HEK293T (cell line): Measurements from ENCODE around the gene KRT8.

Experiments used
- CTCF ChIA-PET: fragments of 350-600 bp; formaldehyde crosslinking; extraction: SDS; loops from one replicate; lab custom pipeline; 2021; ENCODE audit warnings: antibody characterized with exemption, inconsistent platforms; lab: Yijun Ruan, JAX
- POLR2A ChIA-PET: fragments of 350-600 bp; formaldehyde crosslinking; extraction: SDS; loops from one replicate; lab custom pipeline; 2020; ENCODE audit warnings: antibody characterized with exemption, inconsistent platforms; lab: Yijun Ruan, JAX
- DNase-seq: peaks from one replicate; pipeline ENCODE4 v3.0.0; 2012; ENCODE audit warnings: mixed read lengths; ENCODE audit errors: extremely low spot score
- ARNT ChIP-seq: fragments of 450-650 bp; IDR thresholded peaks from 2 replicates; pipeline ENCODE4 v1.6.1; 2017; ENCODE audit warnings: mild to moderate bottlenecking
- BHLHE40 ChIP-seq: fragments of 450-650 bp; IDR thresholded peaks from 2 replicates; pipeline ENCODE4 v1.6.1; 2016; ENCODE audit warnings: mild to moderate bottlenecking, moderate library complexity, borderline replicate concordance
- CTBP1 ChIP-seq: fragments of 450-650 bp; IDR thresholded peaks from 2 replicates; pipeline ENCODE4 v1.6.1; 2016; ENCODE audit warnings: borderline replicate concordance
- ELF4 ChIP-seq: fragments of 450-650 bp; IDR thresholded peaks from 2 replicates; pipeline ENCODE4 v1.6.1; 2017; ENCODE audit warnings: antibody characterized with exemption
- FOXA1 ChIP-seq: fragments of 450-650 bp; IDR thresholded peaks from 2 replicates; pipeline ENCODE4 v1.6.1; 2016; ENCODE audit warnings: mild to moderate bottlenecking
- FOXK2 ChIP-seq: fragments of 450-650 bp; IDR thresholded peaks from 2 replicates; pipeline ENCODE4 v1.6.1; 2016; ENCODE audit warnings: mild to moderate bottlenecking
- FOXM1 ChIP-seq: fragments of 450-650 bp; IDR thresholded peaks from 2 replicates; pipeline ENCODE4 v1.6.1; 2017; ENCODE audit warnings: mild to moderate bottlenecking, borderline replicate concordance
- HDGF ChIP-seq: fragments of 450-650 bp; IDR thresholded peaks from 2 replicates; pipeline ENCODE4 v1.6.1; 2017; ENCODE audit warnings: antibody characterized with exemption, borderline replicate concordance
- L3MBTL2 ChIP-seq: fragments of 450-650 bp; conservative IDR thresholded peaks from 2 replicates; pipeline ENCODE4 v1.6.1; 2016; ENCODE audit warnings: mild to moderate bottlenecking
- LEF1 ChIP-seq: fragments of 450-650 bp; IDR thresholded peaks from 2 replicates; pipeline ENCODE4 v1.6.1; 2017; ENCODE audit warnings: mild to moderate bottlenecking, borderline replicate concordance
- NFRKB ChIP-seq: fragments of 450-650 bp; IDR thresholded peaks from 2 replicates; pipeline ENCODE4 v1.6.1; 2016; ENCODE audit warnings: mild to moderate bottlenecking, moderate library complexity
- PKNOX1 ChIP-seq: fragments of 450-650 bp; IDR thresholded peaks from 2 replicates; pipeline ENCODE4 v1.6.1; 2016
- SP1 ChIP-seq: fragments of 450-650 bp; IDR thresholded peaks from 2 replicates; pipeline ENCODE4 v1.6.1; 2017
- SUZ12 ChIP-seq: fragments of 450-650 bp; IDR thresholded peaks from 2 replicates; pipeline ENCODE4 v1.6.1; 2016; ENCODE audit warnings: mild to moderate bottlenecking
- TARDBP ChIP-seq: fragments of 450-650 bp; IDR thresholded peaks from 2 replicates; pipeline ENCODE4 v1.6.1; 2016
- ZNF384 ChIP-seq: fragments of 450-650 bp; IDR thresholded peaks from 2 replicates; pipeline ENCODE4 v1.6.1; 2016

KRT8 gene

GRCh38 chr12:52900166-52900895 lies 4.5 kb downstream of the KRT8 start:
- DNase-seq, result no peak
- POLR2A ChIA-PET, result no interaction called here
- TF ChIP-seq HDGF (no peak), FOXK2 (no peak), LEF1 (no peak), FOXA1 (no peak), NFRKB (no peak), ELF4 (no peak), TARDBP (no peak), FOXM1 (no peak), BHLHE40 (no peak), PKNOX1 (no peak), ARNT (no peak), ZNF384 (no peak), L3MBTL2 (no peak), SUZ12 (no peak), CTBP1 (no peak), SP1 (no peak)
- CTCF ChIA-PET, result interaction anchor here (0.7 kb wide), 1 partner anchor 15 kb away, joined by 4 read pairs; no protein-coding TSS in a partner anchor

DNA sequence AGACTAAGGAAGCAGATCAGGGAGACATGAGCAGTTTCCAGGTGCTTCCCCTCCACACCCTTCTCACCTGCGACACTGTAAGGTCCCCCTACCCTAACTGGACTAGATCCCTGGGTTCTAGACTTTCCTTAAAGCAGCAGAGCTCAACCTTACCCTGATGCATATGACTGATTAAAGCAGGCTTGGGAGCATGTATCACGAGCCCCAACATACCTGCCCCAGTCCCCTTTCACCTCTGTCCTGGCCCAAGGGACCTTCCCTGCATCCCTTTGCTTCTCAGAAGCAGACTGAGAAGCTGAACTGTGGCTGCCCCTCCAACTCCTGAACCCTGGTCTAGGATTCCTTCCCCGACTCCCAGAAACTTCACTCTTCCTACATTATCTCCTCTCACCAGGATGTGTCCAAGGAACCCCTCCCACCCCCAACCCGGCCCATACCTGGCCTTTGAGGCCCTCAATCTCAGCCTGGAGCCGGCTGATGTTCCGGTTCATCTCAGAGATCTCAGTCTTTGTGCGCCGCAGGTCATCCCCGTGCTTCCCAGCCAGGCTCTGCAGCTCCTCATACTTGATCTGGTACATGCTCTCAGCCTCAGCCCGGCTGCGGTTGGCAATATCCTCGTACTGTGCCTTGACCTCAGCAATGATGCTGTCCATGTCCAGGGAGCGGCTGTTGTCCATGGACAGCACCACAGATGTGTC lies 5.4 kb downstream of the KRT8 start:
- ChIA-PET CTCF (interaction anchor here (0.7 kb wide), 2 partner anchors 57 to 78 kb away, joined by 3 read pairs; no protein-coding TSS in a partner anchor), POLR2A (interaction anchor here (0.6 kb wide), 1 partner anchor 106 kb away, joined by 3 read pairs; the partner anchor contains the start of gene EIF4B)
- TF ChIP-seq TARDBP (no peak), SUZ12 (no peak), BHLHE40 (no peak), LEF1 (no peak), FOXK2 (no peak), HDGF (no peak), PKNOX1 (no peak), FOXM1 (no peak), SP1 (no peak), CTBP1 (no peak), ELF4 (no peak), ZNF384 (no peak), L3MBTL2 (no peak), NFRKB (no peak), FOXA1 (no peak), ARNT (no peak)
- DNase-seq, result no peak

DNA sequence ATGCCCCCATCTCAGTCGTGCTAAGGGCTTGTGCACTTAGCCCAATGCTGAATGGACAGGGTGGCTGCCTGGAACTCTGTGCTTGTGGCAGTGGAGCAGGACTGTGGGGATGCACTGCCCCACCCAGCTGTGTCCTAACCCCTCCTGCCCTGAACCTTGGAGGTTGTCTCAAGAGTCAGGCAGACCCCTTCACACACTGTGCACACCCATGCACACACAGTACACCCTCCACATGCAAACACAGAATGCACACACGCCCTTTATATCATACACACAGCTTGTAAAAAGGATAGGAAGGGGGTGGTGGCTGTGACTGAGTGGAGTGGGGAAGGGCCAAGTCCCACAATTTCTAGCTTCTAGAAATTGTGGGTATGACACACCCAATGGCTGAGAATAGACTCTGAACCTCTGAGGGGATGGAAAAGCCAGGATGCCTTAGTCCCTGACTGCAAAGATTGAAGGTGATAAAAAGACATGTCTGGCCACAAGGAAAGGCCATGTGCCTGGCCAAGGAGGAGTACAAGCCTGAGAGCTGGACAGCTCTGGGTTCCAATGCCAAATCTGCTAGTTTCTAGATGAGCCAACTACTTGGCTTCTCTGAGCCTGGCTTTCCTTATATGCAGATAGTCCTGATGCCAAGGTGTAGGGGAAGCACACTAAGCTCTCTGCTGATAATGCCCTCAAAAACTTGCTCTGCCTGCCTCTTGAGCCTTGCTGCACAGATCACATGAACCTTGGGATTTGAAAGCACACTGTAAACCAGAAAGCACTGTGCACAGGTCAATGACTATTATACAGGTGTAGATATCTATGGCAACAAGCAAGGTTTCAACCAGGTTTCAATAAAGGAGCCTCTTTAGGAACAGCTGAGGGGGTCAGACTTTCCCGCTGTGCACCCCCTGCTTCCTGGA lies 8.4 kb downstream of the KRT8 start:
- no peak for DNase-seq
- ChIA-PET POLR2A (interaction anchor here (1.0 to 1.7 kb wide), 2 partner anchors 8 to 110 kb away, joined by 3 to 5 read pairs; partner anchors contain the start of genes EIF4B and KRT8), CTCF (interaction anchor here (0.8 to 2.7 kb wide), 3 partner anchors 11 to 84 kb away, joined by 3 to 15 read pairs (median 13); no protein-coding TSS in a partner anchor)
- TF ChIP-seq TARDBP (no peak), ELF4 (no peak), FOXM1 (no peak), FOXK2 (no peak), ARNT (no peak), HDGF (no peak), SP1 (no peak), SUZ12 (no peak), PKNOX1 (no peak), CTBP1 (no peak), FOXA1 (no peak), NFRKB (no peak), BHLHE40 (no peak), L3MBTL2 (no peak), ZNF384 (no peak), LEF1 (no peak)

DNA sequence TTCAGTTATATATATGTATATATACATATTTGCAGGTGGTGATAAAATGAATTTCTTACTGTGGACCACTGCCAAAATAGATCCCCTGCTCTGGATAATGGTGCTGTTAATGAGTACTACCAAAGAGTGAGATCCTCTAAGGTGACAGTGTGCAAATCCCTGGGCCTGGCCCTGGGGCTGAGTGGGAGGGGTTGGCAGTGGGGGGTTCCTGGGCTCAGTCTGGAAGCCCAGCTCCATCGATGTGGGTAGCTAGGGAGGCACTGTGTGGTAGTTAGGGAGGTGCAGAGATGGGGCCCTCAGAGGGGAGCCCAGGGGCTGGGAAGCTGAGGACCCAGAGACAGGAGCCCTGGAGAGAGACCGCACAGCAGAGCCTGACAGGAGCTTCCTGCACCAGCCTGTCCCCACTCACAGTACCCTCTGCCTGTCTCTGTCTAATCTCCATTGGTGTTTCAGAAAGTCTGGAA lies 9.1 kb downstream of the KRT8 start:
- DNase-seq, result no peak
- POLR2A ChIA-PET, result interaction anchor here (1.0 to 1.7 kb wide), 2 partner anchors 9 to 110 kb away, joined by 3 to 5 read pairs; partner anchors contain the start of genes EIF4B and KRT8
- CTCF ChIA-PET, result interaction anchor here (2.7 kb wide), 1 partner anchor 11 kb away, joined by 15 read pairs; no protein-coding TSS in a partner anchor
- no peak for TF ChIP-seq NFRKB
- no peak for TF ChIP-seq CTBP1
- TF ChIP-seq TARDBP, result no peak
- TF ChIP-seq ARNT, result no peak
- TF ChIP-seq FOXM1, result no peak
- no peak for TF ChIP-seq L3MBTL2
- TF ChIP-seq PKNOX1, result no peak
- TF ChIP-seq SUZ12, result no peak
- no peak for TF ChIP-seq ZNF384
- TF ChIP-seq FOXK2, result no peak
